Mucosa of rectum (tissue), 2 donors: ENCODE measurements around the gene CCR2.
"Not testable (repeated sequence)": the region's sequence is repeated elsewhere in the genome, so short reads cannot be mapped to it uniquely, and the experiment has no call there.

Experiments used
- H3K27ac ChIP-seq, 2 donors: one replicate each; pipeline ENCODE4 v1.7.0; 2013; ENCODE audit warnings: inconsistent platforms in 2 of 2, low read depth in 2 of 2, low read length in 2 of 2
- H3K27me3 ChIP-seq, 2 donors: one replicate each; pipeline ENCODE4 v1.7.0; 2013; ENCODE audit warnings: low read length in 2 of 2; ENCODE audit not compliant: control insufficient read depth in 2 of 2, insufficient read depth in 2 of 2
- H3K36me3 ChIP-seq, 2 donors: one replicate each; pipeline ENCODE4 v1.7.0; 2013; ENCODE audit warnings: low read length in 2 of 2; ENCODE audit not compliant: control insufficient read depth in 2 of 2, insufficient read depth in 2 of 2
- H3K4me1 ChIP-seq, 2 donors: one replicate each; pipeline ENCODE4 v1.7.0; 2013; ENCODE audit warnings: low read length in 2 of 2, mild to moderate bottlenecking in 1 of 2; ENCODE audit not compliant: control insufficient read depth in 2 of 2, insufficient read depth in 2 of 2
- H3K4me3 ChIP-seq, 2 donors: one replicate each; pipeline ENCODE4 v1.7.0; 2013; ENCODE audit warnings: low read length in 2 of 2
- H3K9ac ChIP-seq, 2 donors: one replicate each; pipeline ENCODE4 v1.7.0; 2013; ENCODE audit warnings: low read length in 2 of 2, low read depth in 1 of 2, mild to moderate bottlenecking in 1 of 2
- H3K9me3 ChIP-seq, 2 donors: one replicate each; pipeline ENCODE4 v1.7.0; 2013; ENCODE audit warnings: low read length in 2 of 2; ENCODE audit not compliant: control insufficient read depth in 2 of 2
- donor health status: healthy.
- donor health status: Normal muscosa, but diverticular disease.

Gene CCR2

DNA sequence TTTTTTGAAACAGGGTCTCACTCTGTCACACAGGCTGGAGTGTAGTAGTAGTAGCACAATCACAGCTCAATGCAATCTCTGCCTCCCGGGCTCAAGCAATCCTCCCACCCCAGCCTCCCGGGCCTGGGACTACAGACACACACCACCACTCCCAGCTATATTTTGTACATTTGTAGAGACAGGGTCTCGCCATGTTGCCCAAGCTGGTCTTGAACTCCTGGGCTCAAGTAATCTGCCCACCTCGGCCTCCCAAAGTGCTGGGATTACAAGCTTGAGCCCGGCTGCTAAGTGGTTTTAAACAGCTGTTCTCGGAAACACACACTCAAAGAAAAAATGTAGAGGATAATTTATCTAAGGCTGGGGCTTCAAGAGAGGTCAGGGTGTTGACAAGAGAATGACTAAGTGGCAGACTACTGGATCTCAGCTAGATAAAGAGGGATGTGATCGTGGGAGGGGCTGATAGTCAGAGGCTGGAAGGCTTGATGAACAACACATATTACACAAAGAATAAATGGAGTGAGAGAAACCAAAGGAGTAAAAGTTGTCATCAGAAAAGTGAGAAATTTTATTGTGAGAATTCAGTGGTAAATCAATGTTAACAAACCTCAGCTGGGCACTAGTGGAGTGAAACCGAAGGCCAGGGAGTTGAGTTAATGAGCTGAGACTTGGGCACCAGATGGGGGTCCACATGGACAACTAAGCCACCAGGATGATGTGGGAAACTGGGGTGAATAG, 46.3 kb downstream of the CCR2 start:
- no peak overlapping the region for H3K4me3 ChIP-seq
- no peaks in the 10 kb centered on the region for H3K36me3 ChIP-seq
- peaks cover 6 to 8% of the 10 kb centered on the region in 2 donors for H3K4me1 ChIP-seq
- H3K27me3 ChIP-seq, result no peaks in the 10 kb centered on the region
- H3K9me3 ChIP-seq, result no peaks in the 10 kb centered on the region
- no peak overlapping the region for H3K27ac ChIP-seq
- H3K9ac ChIP-seq, result no peak overlapping the region

DNA sequence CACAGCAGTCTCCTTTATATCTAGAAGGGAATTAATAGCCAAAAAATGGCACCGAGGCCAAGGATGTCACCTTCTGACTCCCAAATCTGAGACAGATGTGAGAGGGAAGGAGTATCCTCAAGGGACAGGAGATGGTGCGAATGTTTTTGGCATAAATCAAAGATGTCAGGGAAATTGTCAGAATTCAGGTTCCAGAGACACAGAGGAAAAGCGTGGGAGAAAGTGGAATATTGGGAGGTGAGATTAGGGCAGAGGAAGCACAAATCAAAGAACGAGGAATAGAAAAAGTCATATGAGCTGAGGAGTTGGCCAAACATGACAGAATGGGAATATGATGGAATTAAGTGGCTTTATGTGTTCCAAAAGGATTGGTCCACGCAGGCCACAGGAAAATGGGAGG, 46.9 kb downstream of the CCR2 start:
- no peak overlapping the region for H3K9ac ChIP-seq
- no peak overlapping the region for H3K27ac ChIP-seq
- no peak overlapping the region for H3K4me3 ChIP-seq
- no peaks in the 10 kb centered on the region for H3K9me3 ChIP-seq
- H3K27me3 ChIP-seq, result no peaks in the 10 kb centered on the region
- H3K4me1 ChIP-seq, result peaks cover 12 to 15% of the 10 kb centered on the region in 2 donors
- H3K36me3 ChIP-seq, result no peaks in the 10 kb centered on the region

DNA sequence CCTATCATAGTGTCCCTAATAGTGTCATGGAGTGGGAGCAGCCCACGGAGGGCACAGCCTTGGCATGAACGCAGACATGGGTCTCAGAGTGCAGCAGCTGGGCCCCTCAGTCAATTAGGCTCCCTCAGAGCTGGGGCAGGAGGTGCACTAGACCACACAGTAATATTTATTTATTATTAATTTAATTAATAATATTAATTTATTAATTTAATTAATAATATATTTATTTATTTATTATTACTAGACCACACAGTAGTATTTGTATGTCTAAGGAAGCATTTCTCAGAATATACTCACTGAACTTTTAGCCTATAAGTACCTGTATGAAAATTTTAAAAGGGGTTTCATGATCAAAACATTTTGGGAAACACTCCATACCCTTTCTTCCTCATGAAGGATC, 47.7 kb downstream of the CCR2 start:
- no peak overlapping the region for H3K27ac ChIP-seq
- H3K4me1 ChIP-seq, result peaks cover 20 to 22% of the 10 kb centered on the region in 2 donors
- no peaks in the 10 kb centered on the region for H3K27me3 ChIP-seq
- no peak overlapping the region for H3K4me3 ChIP-seq
- no peaks in the 10 kb centered on the region for H3K9me3 ChIP-seq
- H3K36me3 ChIP-seq, result no peaks in the 10 kb centered on the region
- no peak overlapping the region for H3K9ac ChIP-seq

DNA sequence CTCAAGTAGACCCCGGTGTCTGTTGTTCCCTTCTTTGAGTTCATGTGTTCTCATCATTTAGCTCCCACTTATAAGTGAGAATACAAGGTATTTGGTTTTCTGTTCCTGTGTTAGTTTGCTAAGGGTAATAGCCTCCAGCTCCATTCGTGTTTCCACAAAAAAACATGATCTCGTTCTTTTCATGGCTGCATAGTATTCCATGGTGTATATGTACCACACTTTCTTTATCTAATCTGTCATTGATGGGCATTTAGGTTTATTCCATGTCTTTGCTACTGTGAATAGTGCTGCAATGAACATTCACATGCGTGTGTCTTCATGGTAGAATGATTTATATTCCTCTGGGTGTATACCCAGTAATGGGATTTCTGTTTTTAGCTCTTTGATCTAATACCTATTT, 49.0 kb downstream of the CCR2 start:
- not testable (repeated sequence) for H3K27me3 ChIP-seq, H3K9ac ChIP-seq, H3K9me3 ChIP-seq, H3K36me3 ChIP-seq, H3K4me3 ChIP-seq, H3K27ac ChIP-seq
- peaks cover 29 to 34% of the 10 kb centered on the region in 2 donors for H3K4me1 ChIP-seq

GRCh38 chr3:46405301-46406019, 51.5 kb downstream of the CCR2 start:
- Histone ChIP-seq H3K27me3 (no peaks in the 10 kb centered on the region), H3K36me3 (peaks cover 0 to 4% of the 10 kb centered on the region in 2 donors), H3K9ac (peak overlapping the region; percentile 66 to 88), H3K4me1 (peaks cover 33 to 40% of the 10 kb centered on the region in 2 donors), H3K4me3 (peak overlapping the region; percentile 56 to 79), H3K9me3 (no peaks in the 10 kb centered on the region), H3K27ac (peak overlapping the region; percentile 97 to 98)

DNA sequence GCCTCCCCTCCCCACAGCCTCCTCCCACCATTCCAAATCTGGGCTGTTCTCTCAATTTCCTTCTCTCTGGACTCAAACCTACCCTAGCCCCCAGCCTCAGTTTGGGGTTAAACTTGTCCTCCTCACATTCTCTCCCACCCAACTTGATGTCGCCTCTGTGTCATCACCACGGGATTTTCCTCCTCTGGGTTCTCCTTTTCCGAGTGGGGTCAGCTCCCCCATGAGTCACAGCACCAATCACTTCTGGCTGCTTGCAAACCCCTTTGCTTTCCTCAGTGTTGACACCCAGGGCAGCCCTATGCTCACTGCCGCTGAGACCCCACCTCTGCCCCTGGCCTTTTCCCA, 52.5 kb downstream of the CCR2 start:
- H3K9ac ChIP-seq, result peak overlapping the region; percentile 75 to 88
- H3K4me3 ChIP-seq, result peak overlapping the region; percentile 79 to 87

GRCh38 chr3:46406788-46407611, 53.1 kb downstream of the CCR2 start, which contains the start of the genes CCR5AS and CCRL2:
CCR5AS (minus strand) TSS chr3:46407066.
CCRL2 (plus strand) TSS chr3:46407259; CDS start chr3:46408080, 821 bp downstream.
- H3K9me3 ChIP-seq, result no peaks in the 10 kb centered on the region
- peaks cover 0 to 4% of the 10 kb centered on the region in 2 donors for H3K36me3 ChIP-seq
- peak within 1 kb of the TSS; percentile 97 to 98 for H3K27ac ChIP-seq
- peak within 1 kb of the TSS; percentile 79 to 87 for H3K4me3 ChIP-seq
- H3K27me3 ChIP-seq, result no peaks in the 10 kb centered on the region
- peak within 1 kb of the TSS; percentile 84 to 88 for H3K9ac ChIP-seq
- H3K4me1 ChIP-seq, result peaks cover 33 to 40% of the 10 kb centered on the region in 2 donors

More for the DNA sequence above, 52.5 kb downstream of the CCR2 start:
- H3K27ac ChIP-seq, result peak overlapping the region; percentile 97 to 98
- peaks cover 33 to 40% of the 10 kb centered on the region in 2 donors for H3K4me1 ChIP-seq
- H3K36me3 ChIP-seq, result peaks cover 0 to 4% of the 10 kb centered on the region in 2 donors
- H3K9me3 ChIP-seq, result no peaks in the 10 kb centered on the region
- H3K27me3 ChIP-seq, result no peaks in the 10 kb centered on the region

- Histone ChIP-seq H3K9me3 (no peaks in the 10 kb centered on the region), H3K27me3 (no peaks in the 10 kb centered on the region), H3K4me3 (peak overlapping the region; percentile 79 to 87), H3K36me3 (peaks cover 0 to 4% of the 10 kb centered on the region in 2 donors), H3K9ac (peak overlapping the region; percentile 84 to 88), H3K27ac (peak overlapping the region; percentile 97 to 98), H3K4me1 (peaks cover 33 to 40% of the 10 kb centered on the region in 2 donors)
Measured at GRCh38 chr3:46407970-46408369, 54.1 kb downstream of the CCR2 start.

- Histone ChIP-seq H3K9me3 (no peaks in the 10 kb centered on the region), H3K9ac (no peak overlapping the region), H3K4me3 (no peak overlapping the region), H3K27ac (no peak overlapping the region), H3K4me1 (peaks cover 33 to 40% of the 10 kb centered on the region in 2 donors), H3K27me3 (no peaks in the 10 kb centered on the region), H3K36me3 (peaks cover 0 to 4% of the 10 kb centered on the region in 2 donors)
Measured at GRCh38 chr3:46408853-46409252, 54.9 kb downstream of the CCR2 start.
